Measurements from ENCODE around the gene C9orf78. TPM values are rescaled to one million over a fixed set of nuclear protein-coding genes. Genes with fewer than 3 reads are reported as not detected.

C9orf78 gene
- total and polyA plus RNA-seq, 2 of the 8 experiments (the other 6 are each of a cell fraction or from before 2014, with no cell fraction given): 17.4 to 40.6 TPM

DNA sequence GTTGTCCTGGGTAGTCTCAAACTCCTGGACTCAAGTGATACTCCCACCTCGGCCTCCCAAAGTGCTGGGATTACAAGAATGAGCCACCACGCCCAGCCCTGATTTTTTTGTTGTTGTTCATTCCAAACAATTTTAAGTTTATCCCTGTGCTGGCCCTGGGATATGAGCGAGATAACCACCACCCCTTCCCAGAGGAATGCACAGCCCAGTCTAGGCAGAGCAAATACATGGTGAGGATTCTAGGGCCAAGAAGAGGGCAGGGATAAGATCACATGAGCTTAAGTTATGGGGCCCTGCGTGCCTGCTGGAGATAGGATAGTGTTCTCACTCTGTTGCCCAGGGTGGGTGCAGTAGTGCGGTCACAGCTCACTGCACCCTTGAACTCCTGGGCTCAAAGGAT is 53.1 kb downstream of the C9orf78 start:
- TF ChIP-seq PHF8 (conservative IDR thresholded peaks at IDR 0.05; ENCODE audit: low read depth, low read length) (no peak), CTBP2 (IDR thresholded peaks at IDR 0.05; ENCODE audit: borderline replicate concordance, insufficient read depth, insufficient read length, low read length) (no peak), POLR2AphosphoS5 (IDR thresholded peaks at IDR 0.05; ENCODE audit: low read depth, low read length) (no peak), RNF2 (IDR thresholded peaks at IDR 0.05; ENCODE audit: borderline replicate concordance, low read depth, low read length, missing control alignments, poor library complexity, severe bottlenecking) (no peak), NRF1 (IDR thresholded peaks at IDR 0.05; ENCODE audit: low read depth, low read length) (no peak)
- TF ChIP-seq, protein P1, sequence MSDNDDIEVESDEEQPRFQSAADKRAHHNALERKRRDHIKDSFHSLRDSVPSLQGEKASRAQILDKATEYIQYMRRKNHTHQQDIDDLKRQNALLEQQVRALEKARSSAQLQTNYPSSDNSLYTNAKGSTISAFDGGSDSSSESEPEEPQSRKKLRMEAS (IDR thresholded peaks at IDR 0.05): no peak
- Histone ChIP-seq H2BK20ac (ENCODE audit: low read length) (no peak overlapping the region; the same call in 1 of the 2 replicates), H3K27ac (ENCODE audit: low read depth, low read length) (no peak overlapping the region), H2BK120ac (replicated peaks; ENCODE audit: low read depth, low read length) (no peak overlapping the region), H4K91ac (replicated peaks; ENCODE audit: insufficient read length, low read length) (no peak overlapping the region), H4K20me1 (replicated peaks in 1 of 2; ENCODE audit: control insufficient read depth in 1 of 2, insufficient read depth in 2 of 2, low read length in 2 of 2) (no peaks in the 10 kb centered on the region), H3K9ac (replicated peaks in 1 of 4; ENCODE audit: extremely low read depth in 1 of 4, low read depth in 3 of 4, low read length in 3 of 4) (no peak overlapping the region), H3K18ac (ENCODE audit: extremely low read depth, low read length) (no peak overlapping the region), H3K4me2 (ENCODE audit: insufficient read depth in 1 of 2, low read depth in 2 of 2, low read length in 2 of 2) (no peak overlapping the region), H3K14ac (ENCODE audit: insufficient read length) (no peak overlapping the region), H3K56ac (replicated peaks; ENCODE audit: insufficient read length, low read depth, low read length) (no peak overlapping the region), H3K79me1 (ENCODE audit: low read depth, low read length) (no peaks in the 10 kb centered on the region), H3K4me1 (replicated peaks in 1 of 4; ENCODE audit: control insufficient read depth in 3 of 4, insufficient read depth in 4 of 4, low read length in 3 of 4) (no peaks in the 10 kb centered on the region), H3K4me3 (ENCODE audit: extremely low read depth in 1 of 4, insufficient read depth in 2 of 4, low read depth in 3 of 4, low read length in 4 of 4) (no peak overlapping the region), H2AFZ (ENCODE audit: low read length) (no peak overlapping the region), H3K4ac (replicated peaks; ENCODE audit: insufficient read length, low read depth, low read length) (no peak overlapping the region), H2AK5ac (ENCODE audit: low read depth, low read length) (no peak overlapping the region), H4K8ac (ENCODE audit: extremely low read depth, insufficient read depth, low read length) (no peak overlapping the region), H2BK15ac (ENCODE audit: low read length) (no peak overlapping the region), H4K5ac (ENCODE audit: insufficient read length, low read depth, low read length) (no peak overlapping the region), H3K23me2 (ENCODE audit: low read depth, low read length) (no peaks in the 10 kb centered on the region), H3K27me3 (replicated peaks in 1 of 4; ENCODE audit: control insufficient read depth in 3 of 4, extremely low read depth in 1 of 4, insufficient read depth in 3 of 4, low read length in 3 of 4) (no peaks in the 10 kb centered on the region), H2BK12ac (ENCODE audit: low read depth, low read length) (no peak overlapping the region), H3K9me3 (ENCODE audit: insufficient read depth in 2 of 2, low read depth in 1 of 2, low read length in 1 of 2) (no peaks in the 10 kb centered on the region), H3K36me3 (ENCODE audit: control insufficient read depth in 2 of 4, insufficient read depth in 4 of 4, low read length in 3 of 4) (no peaks in the 10 kb centered on the region), H3K79me2 (ENCODE audit: control insufficient read depth in 1 of 2, insufficient read depth in 2 of 2, low read length in 2 of 2) (no peaks in the 10 kb centered on the region), H2BK5ac (ENCODE audit: low read depth, low read length) (no peak overlapping the region), H3K23ac (ENCODE audit: insufficient read length) (no peak overlapping the region)
- WGBS, 2 experiments (ENCODE audit: extremely low coverage in 1 of 2, insufficient coverage in 1 of 2, insufficient read length in 1 of 2, insufficient replicate concordance in 2 of 2, low coverage in 1 of 2, low lambda C conversion rate in 2 of 2, missing lambda C conversion rate in 1 of 2): 85% methylated on average over 5 of the region's 5 CpGs; no CpG with 5 or more reads in 1 of the 2 experiments
- POLR2A ChIA-PET (ENCODE audit: partially characterized antibody): no interaction called here
- no peak for DNase-seq (ENCODE audit: low read depth in 1 of 2, low spot score in 2 of 2)
- CTCF ChIA-PET (ENCODE audit: partially characterized antibody): interaction anchor here (0.7 to 12.8 kb wide), 16 partner anchors 9 to 650 kb away, joined by 3 to 250 read pairs (median 10); no protein-coding TSS in a partner anchor
- no peak for FAIRE-seq
